HepG2 (cell line): ENCODE data around the gene RGS19. TPM values are rescaled to one million over a fixed set of nuclear protein-coding genes. Genes with fewer than 3 reads are reported as not detected.

ENCODE experiments used
- KDM4B ChIP-seq: sonication (generic); formaldehyde crosslinking; IDR thresholded peaks from 2 replicates; pipeline ENCODE4 v1.4.0; 2020; ENCODE audit warnings: missing genetic modification reagents
- KLF16 ChIP-seq, 2 experiments: sonication (generic) in 1 of 2; formaldehyde crosslinking in 1 of 2; IDR thresholded peaks; 2 replicates each; pipeline versions ENCODE4 v1.6.1 to v1.8.0; 2016 to 2023; ENCODE audit warnings: missing genetic modification reagents in 2 of 2, missing compliant biosample characterization in 1 of 2
- NFIC ChIP-seq: IDR thresholded peaks from 2 replicates; pipeline ENCODE4 v1.6.1; 2012; ENCODE audit warnings: mild to moderate bottlenecking, low read length, inconsistent platforms
- SALL2 ChIP-seq: sonication (generic); formaldehyde crosslinking; IDR thresholded peaks from 2 replicates; pipeline ENCODE4 v1.8.1; 2023; ENCODE audit warnings: mild to moderate bottlenecking, missing genetic modification reagents, inconsistent platforms
- SKI ChIP-seq: fragments of 450-650 bp; IDR thresholded peaks from one replicate; pipeline ENCODE4 v1.6.1; 2018; ENCODE audit warnings: mild to moderate bottlenecking; ENCODE audit not compliant: partially characterized antibody
- ZBTB7A ChIP-seq: sonication (generic); formaldehyde crosslinking; IDR thresholded peaks from 2 replicates; pipeline ENCODE4 v1.8.0; 2022; ENCODE audit warnings: mild to moderate bottlenecking, missing genetic modification reagents
- ZNF569 ChIP-seq: sonication (generic); formaldehyde crosslinking; IDR thresholded peaks from 2 replicates; pipeline ENCODE4 v1.5.0; 2020; ENCODE audit warnings: mild to moderate bottlenecking, missing genetic modification reagents, moderate library complexity, borderline replicate concordance
- ZNF788 ChIP-seq: sonication (generic); formaldehyde crosslinking; IDR thresholded peaks from 2 replicates; pipeline ENCODE4 v1.5.0; 2020; ENCODE audit warnings: mild to moderate bottlenecking, missing genetic modification reagents, borderline replicate concordance
- ZSCAN20 ChIP-seq: sonication (generic); formaldehyde crosslinking; IDR thresholded peaks from 2 replicates; pipeline ENCODE4 v1.4.0; 2020; ENCODE audit warnings: missing genetic modification reagents, mild to moderate bottlenecking, borderline replicate concordance
- polyA plus RNA-seq, 8 experiments: library from polyadenylated mRNA; depleted of rRNA in 3 of 8; stranded (reverse) in 7 of 8; unstranded in 1 of 8; fragments of >200 nt; fragmentation: Illumina TruSeq in 4 of 8; extraction: Trizol in 4 of 8; gene quantifications; 2 replicates each; pipeline versions ENCODE4 v1.2.1 to v1.2.3, GENCODE V29; 2011 to 2016; ENCODE audit warnings: low read depth in 4 of 8, missing spikeins in 1 of 8, mixed read lengths in 1 of 8; ENCODE audit not compliant: insufficient read depth in 1 of 8
- total RNA-seq, 5 experiments: library from RNA; depleted of rRNA; stranded (reverse); fragments of >200 nt; fragmentation: Illumina TruSeq; extraction: Trizol; gene quantifications; 2 replicates each; pipeline ENCODE4 v1.2.3, GENCODE V29; 2016; ENCODE audit warnings: low read depth in 1 of 5
- TF ChIP-seq, protein P1 (sequence below): IDR thresholded peaks from 2 replicates; pipeline ENCODE4 v1.6.1; 2016; ENCODE audit warnings: low read depth
- TF ChIP-seq, protein P2 (sequence below): sonication (generic); formaldehyde crosslinking; IDR thresholded peaks from 2 replicates; pipeline ENCODE4 v1.4.0; 2020; ENCODE audit warnings: mild to moderate bottlenecking, missing genetic modification reagents
- TF ChIP-seq, protein P3 (sequence below): sonication (generic); formaldehyde crosslinking; conservative IDR thresholded peaks from 2 replicates; pipeline ENCODE4 v1.8.0; 2022; ENCODE audit warnings: missing genetic modification reagents
- TF ChIP-seq, protein P4 (sequence below): sonication (generic); formaldehyde crosslinking; IDR thresholded peaks from 2 replicates; pipeline ENCODE4 v1.8.1; 2023; ENCODE audit warnings: mild to moderate bottlenecking, missing genetic modification reagents
- TF ChIP-seq, protein P5 (sequence below): sonication (generic); formaldehyde crosslinking; IDR thresholded peaks from 2 replicates; pipeline ENCODE4 v1.8.1; 2023; ENCODE audit warnings: mild to moderate bottlenecking, moderate library complexity, missing genetic modification reagents
- TF ChIP-seq, protein P6 (sequence below): sonication (generic); formaldehyde crosslinking; IDR thresholded peaks from 2 replicates; pipeline ENCODE4 v1.5.1; 2020; ENCODE audit warnings: mild to moderate bottlenecking, missing genetic modification reagents, borderline replicate concordance
- TF ChIP-seq, protein P7 (sequence below): sonication (generic); formaldehyde crosslinking; IDR thresholded peaks from 2 replicates; pipeline ENCODE4 v1.5.0; 2020; ENCODE audit warnings: missing genetic modification reagents

The RGS19 gene
- total and polyA plus RNA-seq, 2 of the 13 experiments (the other 11 are each of a cell fraction or from before 2014, with no cell fraction given) = 10.7 to 11.9 TPM

DNA sequence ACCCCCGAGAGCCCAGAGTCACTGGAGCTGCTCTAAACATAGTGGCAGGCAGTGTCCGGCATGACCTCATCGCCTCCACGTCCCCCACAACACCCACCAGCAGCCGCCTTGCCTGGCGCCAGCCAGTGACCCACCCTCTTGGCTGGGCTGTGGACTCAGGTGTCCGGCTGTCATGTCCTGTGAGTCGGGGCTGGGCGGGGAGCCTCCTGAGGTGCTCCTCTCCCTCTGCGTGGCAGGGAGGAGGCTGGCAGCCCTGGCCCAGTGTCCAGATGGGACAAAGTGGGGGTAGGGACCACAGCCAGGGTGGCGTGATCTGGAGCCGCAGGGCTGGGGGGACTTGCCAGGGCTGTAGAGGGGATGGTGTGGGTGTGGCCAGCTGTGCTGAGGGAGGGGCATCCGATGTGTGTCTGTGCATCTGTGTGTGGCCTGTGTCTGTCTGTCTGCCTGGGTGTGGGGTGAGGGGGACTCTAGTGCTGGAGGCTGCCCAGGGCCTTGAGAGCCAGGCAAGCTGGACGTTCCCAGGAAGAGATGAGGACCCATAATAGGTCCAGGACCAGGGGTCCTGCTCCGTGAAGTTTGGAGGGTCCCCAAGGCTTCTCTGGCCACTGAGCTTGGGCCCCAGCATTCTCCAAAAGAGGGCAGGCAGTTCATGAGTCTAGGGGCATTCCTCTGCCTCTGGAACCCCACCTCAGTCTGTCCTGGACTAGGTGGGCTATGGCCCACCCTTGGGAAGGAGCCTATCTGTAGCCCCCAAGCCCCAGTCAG, 27.6 kb downstream of the RGS19 start (continued):
- TF ChIP-seq, protein P1, sequence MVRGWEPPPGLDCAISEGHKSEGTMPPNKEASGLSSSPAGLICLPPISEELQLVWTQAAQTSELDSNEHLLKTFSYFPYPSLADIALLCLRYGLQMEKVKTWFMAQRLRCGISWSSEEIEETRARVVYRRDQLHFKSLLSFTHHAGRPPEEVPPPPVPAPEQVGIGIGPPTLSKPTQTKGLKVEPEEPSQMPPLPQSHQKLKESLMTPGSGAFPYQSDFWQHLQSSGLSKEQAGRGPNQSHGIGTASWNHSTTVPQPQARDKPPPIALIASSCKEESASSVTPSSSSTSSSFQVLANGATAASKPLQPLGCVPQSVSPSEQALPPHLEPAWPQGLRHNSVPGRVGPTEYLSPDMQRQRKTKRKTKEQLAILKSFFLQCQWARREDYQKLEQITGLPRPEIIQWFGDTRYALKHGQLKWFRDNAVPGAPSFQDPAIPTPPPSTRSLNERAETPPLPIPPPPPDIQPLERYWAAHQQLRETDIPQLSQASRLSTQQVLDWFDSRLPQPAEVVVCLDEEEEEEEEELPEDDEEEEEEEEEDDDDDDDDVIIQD (CRISPR knock-in tag) = no peak
- TF ChIP-seq, protein P2, sequence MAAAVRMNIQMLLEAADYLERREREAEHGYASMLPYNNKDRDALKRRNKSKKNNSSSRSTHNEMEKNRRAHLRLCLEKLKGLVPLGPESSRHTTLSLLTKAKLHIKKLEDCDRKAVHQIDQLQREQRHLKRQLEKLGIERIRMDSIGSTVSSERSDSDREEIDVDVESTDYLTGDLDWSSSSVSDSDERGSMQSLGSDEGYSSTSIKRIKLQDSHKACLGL (CRISPR knock-in tag) = peak; percentile 64; the same call in 1 of the 2 replicates
- TF ChIP-seq ZNF569 (CRISPR knock-in tag) (no peak), NFIC (no peak), ZNF788 (no peak), ZBTB7A (CRISPR knock-in tag) (no peak), ZSCAN20 (no peak), SALL2 (CRISPR knock-in tag) (no peak), KDM4B (no peak), SKI (no peak), KLF16 (CRISPR knock-in tag; IDR thresholded peaks at IDR 0.05) (no peak)
- TF ChIP-seq, protein P3, sequence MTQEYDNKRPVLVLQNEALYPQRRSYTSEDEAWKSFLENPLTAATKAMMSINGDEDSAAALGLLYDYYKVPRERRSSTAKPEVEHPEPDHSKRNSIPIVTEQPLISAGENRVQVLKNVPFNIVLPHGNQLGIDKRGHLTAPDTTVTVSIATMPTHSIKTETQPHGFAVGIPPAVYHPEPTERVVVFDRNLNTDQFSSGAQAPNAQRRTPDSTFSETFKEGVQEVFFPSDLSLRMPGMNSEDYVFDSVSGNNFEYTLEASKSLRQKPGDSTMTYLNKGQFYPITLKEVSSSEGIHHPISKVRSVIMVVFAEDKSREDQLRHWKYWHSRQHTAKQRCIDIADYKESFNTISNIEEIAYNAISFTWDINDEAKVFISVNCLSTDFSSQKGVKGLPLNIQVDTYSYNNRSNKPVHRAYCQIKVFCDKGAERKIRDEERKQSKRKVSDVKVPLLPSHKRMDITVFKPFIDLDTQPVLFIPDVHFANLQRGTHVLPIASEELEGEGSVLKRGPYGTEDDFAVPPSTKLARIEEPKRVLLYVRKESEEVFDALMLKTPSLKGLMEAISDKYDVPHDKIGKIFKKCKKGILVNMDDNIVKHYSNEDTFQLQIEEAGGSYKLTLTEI (CRISPR knock-in tag) = no peak
- TF ChIP-seq, protein P4, sequence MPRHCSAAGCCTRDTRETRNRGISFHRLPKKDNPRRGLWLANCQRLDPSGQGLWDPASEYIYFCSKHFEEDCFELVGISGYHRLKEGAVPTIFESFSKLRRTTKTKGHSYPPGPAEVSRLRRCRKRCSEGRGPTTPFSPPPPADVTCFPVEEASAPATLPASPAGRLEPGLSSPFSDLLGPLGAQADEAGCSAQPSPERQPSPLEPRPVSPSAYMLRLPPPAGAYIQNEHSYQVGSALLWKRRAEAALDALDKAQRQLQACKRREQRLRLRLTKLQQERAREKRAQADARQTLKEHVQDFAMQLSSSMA = no peak
- TF ChIP-seq, protein P5, sequence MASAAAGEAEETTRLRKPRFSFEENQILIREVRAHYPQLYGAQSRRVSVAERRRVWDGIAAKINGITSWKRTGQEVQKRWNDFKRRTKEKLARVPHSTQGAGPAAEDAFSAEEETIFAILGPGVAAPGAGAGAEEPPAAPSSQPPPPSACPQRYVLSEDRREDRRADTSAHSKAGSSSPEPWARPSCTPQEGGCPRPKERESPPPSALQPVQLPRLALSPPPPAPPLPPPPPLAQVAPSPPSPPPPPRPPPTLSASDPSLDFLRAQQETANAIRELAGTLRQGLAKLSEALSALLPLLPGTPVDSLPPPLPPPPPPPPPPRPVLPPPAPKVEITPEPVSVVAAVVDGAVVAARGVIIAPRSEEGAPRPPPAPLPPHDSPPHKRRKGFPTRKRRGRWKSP (CRISPR knock-in tag) = no peak
- TF ChIP-seq, protein P6, sequence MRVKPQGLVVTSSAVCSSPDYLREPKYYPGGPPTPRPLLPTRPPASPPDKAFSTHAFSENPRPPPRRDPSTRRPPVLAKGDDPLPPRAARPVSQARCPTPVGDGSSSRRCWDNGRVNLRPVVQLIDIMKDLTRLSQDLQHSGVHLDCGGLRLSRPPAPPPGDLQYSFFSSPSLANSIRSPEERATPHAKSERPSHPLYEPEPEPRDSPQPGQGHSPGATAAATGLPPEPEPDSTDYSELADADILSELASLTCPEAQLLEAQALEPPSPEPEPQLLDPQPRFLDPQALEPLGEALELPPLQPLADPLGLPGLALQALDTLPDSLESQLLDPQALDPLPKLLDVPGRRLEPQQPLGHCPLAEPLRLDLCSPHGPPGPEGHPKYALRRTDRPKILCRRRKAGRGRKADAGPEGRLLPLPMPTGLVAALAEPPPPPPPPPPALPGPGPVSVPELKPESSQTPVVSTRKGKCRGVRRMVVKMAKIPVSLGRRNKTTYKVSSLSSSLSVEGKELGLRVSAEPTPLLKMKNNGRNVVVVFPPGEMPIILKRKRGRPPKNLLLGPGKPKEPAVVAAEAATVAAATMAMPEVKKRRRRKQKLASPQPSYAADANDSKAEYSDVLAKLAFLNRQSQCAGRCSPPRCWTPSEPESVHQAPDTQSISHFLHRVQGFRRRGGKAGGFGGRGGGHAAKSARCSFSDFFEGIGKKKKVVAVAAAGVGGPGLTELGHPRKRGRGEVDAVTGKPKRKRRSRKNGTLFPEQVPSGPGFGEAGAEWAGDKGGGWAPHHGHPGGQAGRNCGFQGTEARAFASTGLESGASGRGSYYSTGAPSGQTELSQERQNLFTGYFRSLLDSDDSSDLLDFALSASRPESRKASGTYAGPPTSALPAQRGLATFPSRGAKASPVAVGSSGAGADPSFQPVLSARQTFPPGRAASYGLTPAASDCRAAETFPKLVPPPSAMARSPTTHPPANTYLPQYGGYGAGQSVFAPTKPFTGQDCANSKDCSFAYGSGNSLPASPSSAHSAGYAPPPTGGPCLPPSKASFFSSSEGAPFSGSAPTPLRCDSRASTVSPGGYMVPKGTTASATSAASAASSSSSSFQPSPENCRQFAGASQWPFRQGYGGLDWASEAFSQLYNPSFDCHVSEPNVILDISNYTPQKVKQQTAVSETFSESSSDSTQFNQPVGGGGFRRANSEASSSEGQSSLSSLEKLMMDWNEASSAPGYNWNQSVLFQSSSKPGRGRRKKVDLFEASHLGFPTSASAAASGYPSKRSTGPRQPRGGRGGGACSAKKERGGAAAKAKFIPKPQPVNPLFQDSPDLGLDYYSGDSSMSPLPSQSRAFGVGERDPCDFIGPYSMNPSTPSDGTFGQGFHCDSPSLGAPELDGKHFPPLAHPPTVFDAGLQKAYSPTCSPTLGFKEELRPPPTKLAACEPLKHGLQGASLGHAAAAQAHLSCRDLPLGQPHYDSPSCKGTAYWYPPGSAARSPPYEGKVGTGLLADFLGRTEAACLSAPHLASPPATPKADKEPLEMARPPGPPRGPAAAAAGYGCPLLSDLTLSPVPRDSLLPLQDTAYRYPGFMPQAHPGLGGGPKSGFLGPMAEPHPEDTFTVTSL (CRISPR knock-in tag) = no peak
- TF ChIP-seq, protein P7, sequence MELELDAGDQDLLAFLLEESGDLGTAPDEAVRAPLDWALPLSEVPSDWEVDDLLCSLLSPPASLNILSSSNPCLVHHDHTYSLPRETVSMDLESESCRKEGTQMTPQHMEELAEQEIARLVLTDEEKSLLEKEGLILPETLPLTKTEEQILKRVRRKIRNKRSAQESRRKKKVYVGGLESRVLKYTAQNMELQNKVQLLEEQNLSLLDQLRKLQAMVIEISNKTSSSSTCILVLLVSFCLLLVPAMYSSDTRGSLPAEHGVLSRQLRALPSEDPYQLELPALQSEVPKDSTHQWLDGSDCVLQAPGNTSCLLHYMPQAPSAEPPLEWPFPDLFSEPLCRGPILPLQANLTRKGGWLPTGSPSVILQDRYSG = no peak
